ENCODE data around the gene TAF5L.

DNA sequence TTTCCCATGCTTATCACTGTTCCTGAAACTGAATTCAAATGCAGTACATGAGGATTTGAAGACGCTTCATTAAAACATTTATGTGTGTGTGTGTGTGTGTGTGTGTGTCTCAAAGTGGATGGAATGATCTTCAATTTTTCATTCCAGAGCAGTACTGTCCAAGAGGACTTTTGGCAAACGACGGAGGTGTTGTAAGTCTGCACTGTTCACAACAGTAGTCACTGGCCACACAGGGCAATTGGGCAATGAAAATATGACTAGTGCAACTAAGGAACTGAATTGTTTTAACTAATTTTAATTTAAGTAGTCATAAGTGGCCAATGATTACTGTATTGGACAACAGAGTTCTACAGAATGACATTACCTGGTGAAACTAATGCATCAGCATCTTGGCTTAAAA lies 5.0 kb downstream of the TAF5L start:
- TF ChIP-seq, protein P1, sequence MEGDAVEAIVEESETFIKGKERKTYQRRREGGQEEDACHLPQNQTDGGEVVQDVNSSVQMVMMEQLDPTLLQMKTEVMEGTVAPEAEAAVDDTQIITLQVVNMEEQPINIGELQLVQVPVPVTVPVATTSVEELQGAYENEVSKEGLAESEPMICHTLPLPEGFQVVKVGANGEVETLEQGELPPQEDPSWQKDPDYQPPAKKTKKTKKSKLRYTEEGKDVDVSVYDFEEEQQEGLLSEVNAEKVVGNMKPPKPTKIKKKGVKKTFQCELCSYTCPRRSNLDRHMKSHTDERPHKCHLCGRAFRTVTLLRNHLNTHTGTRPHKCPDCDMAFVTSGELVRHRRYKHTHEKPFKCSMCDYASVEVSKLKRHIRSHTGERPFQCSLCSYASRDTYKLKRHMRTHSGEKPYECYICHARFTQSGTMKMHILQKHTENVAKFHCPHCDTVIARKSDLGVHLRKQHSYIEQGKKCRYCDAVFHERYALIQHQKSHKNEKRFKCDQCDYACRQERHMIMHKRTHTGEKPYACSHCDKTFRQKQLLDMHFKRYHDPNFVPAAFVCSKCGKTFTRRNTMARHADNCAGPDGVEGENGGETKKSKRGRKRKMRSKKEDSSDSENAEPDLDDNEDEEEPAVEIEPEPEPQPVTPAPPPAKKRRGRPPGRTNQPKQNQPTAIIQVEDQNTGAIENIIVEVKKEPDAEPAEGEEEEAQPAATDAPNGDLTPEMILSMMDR (IDR thresholded peaks at IDR 0.05), result no peak
- TF ChIP-seq POLR2A (IDR thresholded peaks at IDR 0.05), result no peak
